Measurements from ENCODE around the gene TST.

TST gene

DNA sequence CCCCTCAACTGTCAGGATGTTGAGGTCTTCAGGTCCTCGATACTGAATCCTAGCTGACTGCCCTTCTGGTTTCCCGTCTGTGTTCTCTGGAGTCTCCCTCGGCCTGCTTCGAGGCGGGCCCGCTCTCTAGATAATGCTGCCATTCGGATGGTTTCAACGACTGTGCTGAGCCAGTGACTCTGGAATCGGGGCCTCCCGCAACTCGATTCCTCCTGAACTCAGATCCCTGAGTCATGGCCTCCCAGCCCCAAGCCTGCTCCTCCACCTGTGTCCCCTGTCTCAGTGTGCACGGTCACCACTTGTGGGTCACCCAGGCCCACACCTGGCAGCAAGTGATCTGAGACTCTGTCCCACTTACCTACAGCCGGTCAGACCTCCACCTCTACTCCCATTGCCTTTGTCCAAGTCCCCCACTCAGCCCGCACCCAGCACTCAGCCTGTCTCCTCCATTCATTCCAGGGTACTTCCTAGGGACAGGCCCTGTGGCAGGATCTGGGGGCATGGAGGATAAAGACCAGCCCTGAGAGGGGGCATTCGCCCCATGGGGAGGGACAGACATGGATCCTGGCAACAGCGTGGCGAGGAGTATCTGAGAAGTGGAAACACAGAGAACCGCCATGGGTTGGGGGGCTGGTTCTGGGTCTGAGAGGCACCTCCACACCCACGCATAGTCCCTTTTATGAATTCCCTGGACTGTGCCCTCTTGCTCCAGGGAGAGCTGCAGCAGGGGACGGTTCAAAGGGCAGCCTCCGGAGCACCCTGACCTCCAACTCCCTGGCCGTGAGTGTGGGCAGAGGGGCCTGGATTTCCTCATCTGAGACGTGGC, 14.6 kb upstream of the TST start:
- DNase-seq, result peak in 2 of 10 donors; percentile 40 to 84
- intact Hi-C loops (cut with DNase I), result no loop called here

DNA sequence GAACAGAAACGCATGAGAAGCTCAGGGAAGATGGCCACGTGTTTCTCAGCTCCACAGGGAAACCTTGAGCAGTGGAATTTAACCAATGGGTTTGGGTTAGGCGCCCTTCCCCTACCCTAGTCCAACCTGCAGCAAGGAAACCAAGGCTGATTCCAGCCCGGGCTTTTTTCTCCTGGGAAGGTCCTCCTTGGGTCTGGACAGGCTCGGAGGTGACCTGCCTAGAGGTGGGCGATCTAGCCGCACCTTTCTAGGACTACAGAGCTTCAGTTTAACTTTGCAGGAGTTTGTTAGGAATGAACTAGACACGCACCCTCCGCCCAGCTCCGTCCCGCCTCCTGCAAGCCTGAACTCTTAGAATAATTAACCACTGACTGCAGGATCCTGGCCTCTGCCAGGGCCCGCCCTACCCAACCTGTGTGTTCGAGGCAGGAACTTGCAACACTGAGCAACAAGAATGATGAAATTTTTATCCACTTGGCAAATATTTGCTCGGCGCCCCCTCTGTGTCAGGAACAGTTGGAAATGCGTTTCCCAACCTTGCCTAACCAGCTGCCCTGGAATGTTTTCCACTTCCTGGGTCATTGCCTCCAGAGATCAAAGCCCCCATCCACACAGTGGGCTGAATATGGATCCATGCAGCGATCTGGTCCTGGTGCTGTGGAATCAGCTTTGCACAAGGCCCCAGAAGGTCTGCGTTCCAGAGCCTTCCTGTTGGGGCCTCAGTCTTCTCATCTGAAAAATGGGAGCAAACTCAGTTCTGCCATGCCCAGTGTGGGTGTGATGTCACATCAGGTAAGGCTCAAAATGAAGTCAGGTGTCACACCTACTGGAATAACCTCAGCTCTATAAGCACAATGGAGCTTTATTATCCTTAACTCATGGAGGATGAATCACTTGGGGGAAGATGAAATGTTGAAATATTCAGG, 13.6 kb upstream of the TST start:
- intact Hi-C loops (cut with DNase I), result no loop called here
- peak in 2 of 10 donors; percentile 39 to 73 for DNase-seq

DNA sequence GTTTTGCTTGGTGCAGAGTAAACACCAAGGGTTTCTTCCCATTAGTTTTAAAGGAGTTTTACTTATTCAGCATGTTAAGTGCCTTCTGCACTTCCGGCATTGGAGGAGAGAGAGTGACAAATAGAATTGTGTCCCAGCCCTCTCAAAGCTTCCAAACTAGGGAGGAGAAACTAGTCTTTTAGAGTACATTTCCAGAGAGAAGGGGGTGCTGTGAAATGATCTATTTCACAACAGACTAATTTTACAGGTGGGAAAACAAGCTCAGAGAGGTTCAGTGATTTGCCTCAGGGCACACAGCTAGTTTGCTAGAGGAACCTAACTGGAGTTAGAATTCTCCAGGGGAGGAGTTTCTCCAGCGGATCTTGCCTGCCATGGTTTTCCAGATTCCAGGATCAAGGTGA, 12.9 kb upstream of the TST start:
- DNase-seq, result no peak
- intact Hi-C loops (cut with DNase I), result no loop called here

DNA sequence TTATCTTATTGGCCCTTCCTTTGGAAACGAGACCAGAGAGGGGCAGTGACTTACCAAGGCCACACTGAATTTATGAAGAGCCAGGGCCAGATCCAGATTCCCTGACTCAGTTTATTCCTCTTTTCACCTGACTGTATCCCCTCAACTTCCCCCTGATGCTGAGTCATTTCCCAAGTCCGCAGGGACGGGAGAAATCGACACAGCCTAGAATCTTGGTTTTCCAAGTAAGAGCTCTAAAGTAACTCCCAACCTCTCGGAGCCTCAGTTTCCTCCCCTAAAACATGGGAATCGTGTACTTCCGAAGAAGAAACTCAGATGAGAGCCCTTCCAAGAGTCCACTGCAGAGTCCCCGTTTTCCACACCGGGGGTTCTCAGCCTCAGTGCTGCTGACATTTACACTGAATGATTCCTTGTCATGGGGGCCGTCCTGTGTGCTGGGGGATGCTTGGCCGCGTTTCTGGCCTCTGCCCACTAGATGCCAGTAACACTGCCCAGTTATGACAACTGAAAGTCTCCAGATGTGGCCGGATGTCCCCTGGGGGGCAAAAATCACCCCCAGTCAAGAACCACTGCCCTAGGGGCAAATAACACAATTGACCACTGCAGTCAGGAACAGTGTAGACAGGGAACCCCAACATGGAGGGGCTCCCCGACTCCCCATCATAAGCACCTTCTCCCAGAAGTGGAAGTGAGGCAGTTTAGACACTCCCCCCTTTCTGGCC, 11.5 kb upstream of the TST start:
- intact Hi-C loops (cut with DNase I), result no loop called here

DNA sequence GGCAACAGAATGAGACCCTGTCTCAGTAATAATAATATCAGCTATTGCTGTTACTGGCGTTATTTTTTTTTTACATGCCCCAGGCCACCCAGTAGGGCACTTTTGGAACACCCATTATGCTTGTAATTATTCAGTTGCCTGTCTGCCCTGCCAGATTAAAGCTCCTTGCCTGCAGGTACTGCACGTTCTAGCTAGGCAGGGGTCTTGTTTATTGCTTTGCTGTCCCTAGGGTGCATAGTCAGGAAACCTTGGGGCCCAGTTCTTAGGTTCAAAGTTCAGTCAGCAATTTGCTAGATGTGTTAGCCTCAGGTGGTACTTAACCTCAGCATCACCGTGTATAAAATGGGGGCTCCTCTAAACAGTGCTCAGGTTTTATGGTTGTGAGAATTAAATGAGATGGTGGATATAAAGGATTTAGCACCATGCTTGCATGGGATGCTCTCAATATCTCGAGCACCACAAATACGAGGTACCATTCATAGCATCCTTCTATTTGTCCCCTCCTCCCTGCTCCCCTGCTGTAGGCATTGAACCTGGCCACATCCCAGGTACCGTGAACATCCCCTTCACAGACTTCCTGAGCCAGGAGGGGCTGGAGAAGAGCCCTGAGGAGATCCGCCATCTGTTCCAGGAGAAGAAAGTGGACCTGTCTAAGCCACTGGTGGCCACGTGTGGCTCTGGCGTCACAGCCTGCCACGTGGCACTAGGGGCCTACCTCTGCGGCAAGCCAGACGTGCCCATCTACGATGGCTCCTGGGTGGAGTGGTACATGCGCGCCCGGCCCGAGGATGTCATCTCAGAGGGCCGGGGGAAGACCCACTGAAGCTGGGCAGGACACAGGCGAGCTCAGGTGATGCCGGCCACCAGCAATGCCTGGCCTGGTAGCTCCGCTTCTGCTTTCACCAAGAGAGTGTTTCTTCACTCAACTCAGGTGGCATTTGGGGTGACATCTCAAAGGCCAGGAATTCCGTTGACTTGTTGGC, 9.7 kb upstream of the TST start:
- peak in 2 of 10 donors; percentile 28 to 55 for DNase-seq
- intact Hi-C loops (cut with DNase I), result no loop called here

More for the DNA sequence above, 11.5 kb upstream of the TST start:
- peak in 1 of 10 donors; percentile 70 for DNase-seq

DNA sequence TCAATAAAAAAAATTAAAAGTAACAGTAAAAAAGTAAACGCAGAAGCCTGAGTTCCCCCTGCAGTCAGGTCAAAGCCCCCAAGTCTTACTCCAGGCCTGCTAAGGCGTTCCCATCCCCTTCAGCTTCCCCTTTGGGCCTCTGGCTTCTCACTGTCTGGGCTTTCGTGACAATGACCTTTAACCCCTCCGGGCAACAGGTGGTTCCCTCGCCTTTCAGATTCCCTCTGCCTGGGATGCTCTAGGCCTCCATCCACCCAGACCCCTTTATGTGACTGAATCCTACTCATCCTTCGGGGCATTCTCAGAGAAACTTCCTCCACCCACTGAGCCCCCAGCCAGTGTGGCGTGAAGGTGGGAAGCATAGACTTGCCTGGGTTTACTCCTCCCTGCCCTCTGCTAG, 8.3 kb upstream of the TST start:
- peak in 2 of 10 donors; percentile 9 to 29 for DNase-seq
- intact Hi-C loops (cut with DNase I), result no loop called here

DNA sequence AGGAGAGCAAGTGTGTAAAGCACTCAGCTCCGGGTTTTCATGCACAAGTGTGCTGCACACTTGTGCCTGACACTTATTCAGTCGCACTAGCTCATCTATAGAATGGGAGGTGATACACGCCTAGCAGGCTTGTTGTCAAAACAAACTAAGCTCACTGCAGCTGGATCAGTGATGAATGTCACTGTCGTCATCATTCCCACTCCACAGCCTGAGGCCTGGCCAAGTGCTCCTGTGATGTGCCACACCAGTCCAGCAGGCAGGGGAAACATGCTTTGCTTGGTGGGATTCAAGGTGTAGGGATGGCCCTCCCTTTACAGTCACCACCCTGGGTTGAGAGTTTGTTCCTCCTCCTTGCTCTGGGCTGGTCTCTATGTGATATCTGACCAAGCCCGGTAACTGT, 7.1 kb upstream of the TST start:
- peak in 3 of 10 donors; percentile 25 to 84 (median 69) for DNase-seq

DNA sequence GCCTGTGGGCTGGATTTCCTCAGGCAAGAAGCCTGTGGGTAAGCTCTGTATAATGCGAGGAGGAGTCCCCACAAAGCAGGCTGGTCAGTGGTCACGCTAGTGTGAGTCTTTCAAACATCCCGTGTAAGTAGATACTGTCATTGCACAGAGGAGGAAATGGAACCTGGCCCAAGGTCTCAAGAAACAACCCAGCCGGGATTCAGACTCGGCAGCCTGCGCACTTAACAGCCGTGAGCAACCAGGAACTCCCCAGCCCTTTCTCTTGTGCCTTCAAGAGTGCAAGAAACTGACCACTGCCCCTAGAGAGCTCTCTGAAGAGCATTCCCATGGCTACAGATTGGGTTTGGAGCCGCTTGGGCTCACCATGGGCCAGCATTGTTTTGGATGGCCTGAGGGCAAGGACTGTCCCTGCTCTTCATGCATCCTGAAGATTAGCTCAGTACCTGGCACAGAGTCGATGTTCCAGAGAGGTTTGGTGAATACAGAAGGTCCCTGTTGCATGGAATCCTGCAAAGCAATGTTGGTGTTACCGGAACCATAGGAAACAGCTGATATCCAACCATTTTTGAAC, 6.3 kb upstream of the TST start:
- intact Hi-C loops (cut with DNase I), result no loop called here
- peak in 1 of 10 donors; percentile 35 for DNase-seq

More for the DNA sequence above, 7.1 kb upstream of the TST start:
- intact Hi-C loops (cut with DNase I), result no loop called here

DNA sequence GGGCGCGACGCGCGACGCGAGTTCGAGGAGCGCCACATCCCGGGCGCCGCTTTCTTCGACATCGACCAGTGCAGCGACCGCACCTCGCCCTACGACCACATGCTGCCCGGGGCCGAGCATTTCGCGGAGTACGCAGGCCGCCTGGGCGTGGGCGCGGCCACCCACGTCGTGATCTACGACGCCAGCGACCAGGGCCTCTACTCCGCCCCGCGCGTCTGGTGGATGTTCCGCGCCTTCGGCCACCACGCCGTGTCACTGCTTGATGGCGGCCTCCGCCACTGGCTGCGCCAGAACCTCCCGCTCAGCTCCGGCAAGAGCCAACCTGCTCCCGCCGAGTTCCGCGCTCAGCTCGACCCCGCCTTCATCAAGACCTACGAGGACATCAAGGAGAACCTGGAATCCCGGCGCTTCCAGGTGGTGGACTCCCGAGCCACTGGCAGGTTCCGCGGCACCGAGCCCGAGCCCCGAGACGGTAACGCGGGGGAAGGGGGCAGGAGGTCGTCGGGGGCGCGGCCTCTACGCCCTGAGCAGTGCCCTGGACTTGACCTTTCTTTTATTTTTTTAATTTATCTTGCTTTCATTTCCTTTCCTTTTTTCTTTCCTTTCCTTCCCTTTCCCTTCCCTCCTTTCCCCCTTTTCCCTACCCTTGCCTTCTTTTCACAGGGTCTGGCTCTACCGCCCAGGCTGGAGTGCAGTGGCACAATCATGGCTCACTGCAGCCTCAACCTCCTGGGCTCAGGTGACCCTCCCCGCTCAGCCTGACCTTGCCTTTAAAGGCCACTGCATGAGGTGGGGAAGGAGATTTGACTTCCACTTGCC, 5.3 kb upstream of the TST start:
- intact Hi-C loops (cut with DNase I), result no loop called here
- DNase-seq, result peak in 2 of 10 donors; percentile 76 to 80

DNA sequence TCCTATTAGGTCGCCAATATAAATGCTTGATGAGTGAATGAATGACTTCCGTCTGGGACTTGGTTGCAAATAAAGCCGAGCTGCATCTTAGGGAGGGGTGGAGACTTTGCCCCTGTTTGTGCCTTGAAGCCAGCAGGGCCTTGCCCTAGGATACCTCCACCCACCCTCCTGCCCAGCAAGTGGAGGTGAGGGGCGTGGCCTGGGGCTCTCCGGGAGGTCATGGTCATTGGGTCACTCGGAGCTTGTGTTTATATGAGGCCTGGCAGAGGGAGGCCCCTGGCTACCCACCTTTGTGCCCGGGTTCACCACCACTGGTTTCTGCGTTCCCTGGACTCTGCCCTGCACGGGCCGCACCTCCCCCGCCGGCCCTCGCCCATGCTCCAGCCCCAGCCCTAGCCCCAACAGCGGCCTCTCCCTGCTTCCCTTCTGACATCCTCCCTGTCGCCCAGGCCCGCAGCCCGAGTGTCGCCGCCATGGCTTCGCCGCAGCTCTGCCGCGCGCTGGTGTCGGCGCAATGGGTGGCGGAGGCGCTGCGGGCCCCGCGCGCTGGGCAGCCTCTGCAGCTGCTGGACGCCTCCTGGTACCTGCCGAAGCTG, 4.6 kb upstream of the TST start:
- intact Hi-C loops (cut with DNase I), result no loop called here
- peak in 2 of 10 donors; percentile 53 to 83 for DNase-seq

DNA sequence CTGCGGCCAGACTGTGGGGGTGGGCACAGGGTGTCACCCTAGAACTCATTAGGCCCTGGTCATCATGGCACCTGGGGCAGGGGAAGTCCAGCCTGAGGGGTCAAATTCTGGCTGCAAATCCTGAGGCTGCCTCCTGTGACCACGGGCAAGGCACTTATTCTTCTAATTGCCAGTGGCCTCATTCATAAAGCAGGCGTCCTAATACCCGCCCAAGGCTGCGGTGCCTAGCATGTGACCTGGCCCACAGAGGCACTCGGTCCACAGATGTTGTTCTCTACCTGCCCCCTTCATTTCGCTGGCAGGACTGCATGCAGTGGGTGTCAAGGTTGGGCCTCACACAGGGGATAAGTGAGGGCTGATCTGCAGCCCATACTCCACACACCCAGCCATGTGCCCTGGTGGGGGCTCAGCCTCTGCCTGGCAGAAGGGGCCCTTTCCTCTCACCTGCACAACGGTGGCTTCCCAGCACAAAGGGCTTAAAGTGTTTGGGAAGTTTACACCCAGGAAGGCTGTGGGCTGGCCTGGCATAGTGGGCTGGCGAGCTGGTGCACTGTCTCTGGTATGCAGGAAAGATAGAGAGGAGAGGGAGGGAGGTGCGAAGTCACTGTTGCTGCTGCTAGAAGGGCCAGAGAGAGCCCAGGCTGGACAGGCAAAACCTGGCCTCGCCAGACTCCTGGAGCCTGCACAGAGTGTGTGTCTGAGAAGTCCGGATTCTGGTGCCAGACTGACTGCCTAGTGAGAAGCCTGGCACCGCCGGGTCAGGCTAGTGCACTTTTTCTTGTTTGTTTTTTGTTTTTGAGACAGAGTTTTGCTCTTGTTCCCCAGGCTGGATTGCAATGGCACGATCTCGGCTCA, 3.5 kb upstream of the TST start:
- peak in 3 of 10 donors; percentile 35 to 78 (median 71) for DNase-seq
- intact Hi-C loops (cut with DNase I), result no loop called here

DNA sequence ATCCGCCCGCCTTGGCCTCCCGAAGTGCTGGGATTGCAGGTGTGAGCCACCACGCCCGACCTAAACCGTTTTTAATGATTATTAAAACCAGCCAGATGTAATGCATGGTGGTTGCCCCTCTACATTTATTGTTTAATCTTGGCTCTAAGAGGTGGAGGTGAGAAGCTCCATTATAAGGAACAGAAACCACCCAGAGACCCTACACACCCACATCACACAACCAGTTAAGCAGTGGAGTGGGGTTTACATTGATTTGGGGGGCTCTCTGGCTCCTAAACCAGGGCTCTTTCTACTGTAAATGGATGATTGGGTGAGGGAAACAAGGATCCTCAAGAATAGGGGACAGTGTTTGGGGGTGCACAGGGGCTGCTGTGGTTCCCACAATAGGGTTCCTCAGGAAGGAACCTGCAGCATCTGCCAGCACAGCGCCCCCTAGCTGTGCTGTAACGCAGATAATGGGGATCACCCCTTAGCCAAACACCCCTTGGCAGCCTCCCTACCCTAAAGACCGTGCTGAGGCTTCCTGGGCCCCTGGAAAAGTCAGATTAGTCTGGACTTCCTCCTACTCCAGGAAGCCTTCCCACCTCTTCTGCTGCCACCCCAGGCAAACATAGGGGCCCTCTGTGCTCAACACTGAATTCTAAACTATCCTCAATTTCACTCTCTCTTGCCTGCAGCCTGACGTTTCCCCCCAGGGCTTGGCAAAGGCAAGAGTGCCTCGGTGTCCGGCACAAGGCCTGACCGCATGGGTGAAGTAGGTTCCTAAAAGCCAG, 2.6 kb upstream of the TST start:
- intact Hi-C loops (cut with DNase I), result no loop called here
- DNase-seq, result peak in 7 of 10 donors; percentile 34 to 92 (median 55)

DNA sequence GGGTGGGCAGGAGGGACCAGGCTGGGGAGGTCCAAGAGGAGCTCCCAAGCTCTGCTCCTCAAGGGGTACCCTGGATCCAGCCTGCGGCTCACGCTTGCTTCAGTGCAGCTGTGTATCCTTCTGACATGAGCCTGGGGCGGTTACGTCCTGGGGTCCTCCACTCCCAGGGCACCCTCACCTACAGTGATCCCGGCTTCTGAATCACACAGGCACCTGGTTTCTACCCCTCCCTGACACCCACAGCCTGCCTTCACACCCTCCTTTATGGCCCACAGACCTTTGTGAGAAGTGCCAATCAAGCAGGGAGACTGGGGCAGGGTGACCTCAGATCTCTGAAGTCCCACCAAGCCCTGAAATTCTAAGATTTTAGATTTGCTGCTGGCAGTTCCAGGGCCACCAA, 1.8 kb upstream of the TST start:
- DNase-seq, result peak in 2 of 10 donors; percentile 49 to 58
- intact Hi-C loops (cut with DNase I), result no loop called here

DNA sequence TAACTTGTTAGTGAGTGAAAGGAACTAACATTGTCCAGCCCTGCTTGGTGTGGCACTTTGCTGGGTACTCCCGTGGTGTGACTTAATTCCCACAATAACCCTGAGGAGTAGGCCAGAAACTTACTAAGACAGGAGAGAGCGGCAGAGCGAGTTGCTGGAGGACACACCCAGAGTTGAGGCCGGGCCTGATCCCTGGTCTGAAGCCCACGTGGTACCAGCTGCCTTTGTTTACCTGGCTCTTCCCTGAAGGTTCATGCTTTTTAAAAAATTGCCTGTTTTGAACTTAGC, 889 bp upstream of the TST start:
- peak in 1 of 10 donors; percentile 84 for DNase-seq
- intact Hi-C loops (cut with DNase I), result no loop called here

DNA sequence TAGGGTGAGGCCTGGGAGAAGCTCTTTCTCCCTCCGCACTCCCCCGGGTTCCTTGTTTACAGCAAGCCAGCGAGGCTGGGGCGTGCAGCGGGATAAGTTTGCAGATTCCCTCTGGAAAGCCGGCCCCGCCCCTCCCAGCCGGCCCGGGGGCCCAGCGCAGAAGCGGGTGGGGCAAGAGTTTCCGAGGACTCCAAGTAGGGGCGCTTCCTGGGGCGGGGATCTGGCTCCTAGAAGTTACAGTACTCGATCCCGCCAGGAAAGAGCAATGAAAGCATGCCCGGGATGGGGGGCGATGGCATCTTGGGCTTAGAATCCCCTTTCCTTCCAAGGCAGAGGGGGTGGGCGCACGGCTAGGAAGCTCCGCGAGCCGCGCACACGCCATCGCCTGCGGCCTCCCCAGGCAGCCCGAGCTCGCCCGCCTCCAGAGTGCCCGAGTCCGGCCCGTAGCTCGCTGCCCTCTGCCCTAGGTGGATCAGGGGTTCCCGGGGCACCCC, 385 bp downstream of the TST start:
- intact Hi-C loops (cut with DNase I), result no loop called here
- DNase-seq, result peak in 5 of 10 donors; percentile 31 to 89 (median 83)
